ENCODE results near the gene GLRA2.
"Not testable (repeated sequence)": the region's sequence is repeated elsewhere in the genome, so short reads cannot be mapped to it uniquely, and the experiment has no call there.

The GLRA2 gene

GRCh38 chrX:14672611-14673172 lies 143.4 kb downstream of the GLRA2 start:
- DNase-seq = peak; percentile 1
- no peak overlapping the region for H2BK5ac ChIP-seq (ENCODE audit: low read length)
- no peak overlapping the region for H4K8ac ChIP-seq (ENCODE audit: low read depth, low read length)
- H3K4me3 ChIP-seq (ENCODE audit: low read length) = no peak overlapping the region
- no peaks in the 10 kb centered on the region for H3K79me2 ChIP-seq (ENCODE audit: control insufficient read depth, insufficient read depth, low read length)
- H3K4me1 ChIP-seq (ENCODE audit: control insufficient read depth, low read depth, low read length) = no peaks in the 10 kb centered on the region
- H3K9ac ChIP-seq (ENCODE audit: low read length) = no peak overlapping the region
- H3K18ac ChIP-seq (ENCODE audit: low read length) = no peak overlapping the region
- no peaks in the 10 kb centered on the region for H3K27me3 ChIP-seq (ENCODE audit: insufficient read depth, low read length, poor library complexity)
- no peak overlapping the region for H3K27ac ChIP-seq (ENCODE audit: low read depth, low read length)
- H3K4me2 ChIP-seq (ENCODE audit: low read length) = no peak overlapping the region
- H3K36me3 ChIP-seq (ENCODE audit: control insufficient read depth, insufficient read depth, low read length) = no peaks in the 10 kb centered on the region
- no peak overlapping the region for H3K56ac ChIP-seq (ENCODE audit: low read length)
- no peak overlapping the region for H2BK120ac ChIP-seq (ENCODE audit: low read depth, low read length)
- no peaks in the 10 kb centered on the region for H3K79me1 ChIP-seq (ENCODE audit: low read length)
- H3K4ac ChIP-seq (ENCODE audit: low read depth, low read length) = no peak overlapping the region
- no peak overlapping the region for H2BK15ac ChIP-seq (replicated peaks; ENCODE audit: low read depth)
- H3K23ac ChIP-seq (ENCODE audit: low read length) = no peak overlapping the region
- no CpG with 5 or more reads among the region's 5 CpGs for WGBS (ENCODE audit: extremely low coverage, insufficient coverage, low lambda C conversion rate)
- no peak overlapping the region for H2AK5ac ChIP-seq (ENCODE audit: low read length)
- no peak overlapping the region for H4K5ac ChIP-seq (ENCODE audit: low read length)

DNA sequence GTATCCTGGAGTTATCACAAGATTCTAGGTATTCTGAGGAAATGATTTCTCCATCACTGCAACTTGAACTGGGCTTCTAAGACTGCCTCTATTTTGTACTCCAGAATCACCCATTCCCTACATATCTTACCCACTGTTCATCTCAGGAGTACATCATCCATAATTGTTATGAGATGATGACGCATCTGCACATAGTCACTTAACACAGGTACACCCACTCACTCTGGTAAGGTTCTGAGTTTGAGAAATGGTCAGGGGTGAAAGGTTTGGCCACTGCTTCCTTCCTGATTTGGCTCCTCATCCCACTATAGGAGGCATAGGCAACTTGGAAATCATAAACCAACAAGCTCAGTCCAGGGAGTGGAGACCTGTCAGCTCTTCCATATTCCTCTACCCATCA lies 143.9 kb downstream of the GLRA2 start:
- Histone ChIP-seq H3K56ac (ENCODE audit: low read length) (no peak overlapping the region), H4K8ac (ENCODE audit: low read depth, low read length) (no peak overlapping the region), H3K79me2 (ENCODE audit: control insufficient read depth, insufficient read depth, low read length) (no peaks in the 10 kb centered on the region), H3K9ac (ENCODE audit: low read length) (no peak overlapping the region), H3K4me2 (ENCODE audit: low read length) (no peak overlapping the region), H2BK5ac (ENCODE audit: low read length) (no peak overlapping the region), H2BK15ac (replicated peaks; ENCODE audit: low read depth) (no peak overlapping the region), H2AK5ac (ENCODE audit: low read length) (no peak overlapping the region), H3K23ac (ENCODE audit: low read length) (no peak overlapping the region), H3K4ac (ENCODE audit: low read depth, low read length) (no peak overlapping the region), H3K27ac (ENCODE audit: low read depth, low read length) (no peak overlapping the region), H3K36me3 (ENCODE audit: control insufficient read depth, insufficient read depth, low read length) (no peaks in the 10 kb centered on the region), H3K27me3 (ENCODE audit: insufficient read depth, low read length, poor library complexity) (no peaks in the 10 kb centered on the region), H4K5ac (ENCODE audit: low read length) (no peak overlapping the region), H3K4me3 (ENCODE audit: low read length) (no peak overlapping the region), H3K79me1 (ENCODE audit: low read length) (no peaks in the 10 kb centered on the region), H2BK120ac (ENCODE audit: low read depth, low read length) (no peak overlapping the region), H3K18ac (ENCODE audit: low read length) (no peak overlapping the region), H3K4me1 (ENCODE audit: control insufficient read depth, low read depth, low read length) (no peaks in the 10 kb centered on the region)
- no CpG with 5 or more reads among the region's 1 CpG for WGBS (ENCODE audit: extremely low coverage, insufficient coverage, low lambda C conversion rate)
- no peak for DNase-seq

DNA sequence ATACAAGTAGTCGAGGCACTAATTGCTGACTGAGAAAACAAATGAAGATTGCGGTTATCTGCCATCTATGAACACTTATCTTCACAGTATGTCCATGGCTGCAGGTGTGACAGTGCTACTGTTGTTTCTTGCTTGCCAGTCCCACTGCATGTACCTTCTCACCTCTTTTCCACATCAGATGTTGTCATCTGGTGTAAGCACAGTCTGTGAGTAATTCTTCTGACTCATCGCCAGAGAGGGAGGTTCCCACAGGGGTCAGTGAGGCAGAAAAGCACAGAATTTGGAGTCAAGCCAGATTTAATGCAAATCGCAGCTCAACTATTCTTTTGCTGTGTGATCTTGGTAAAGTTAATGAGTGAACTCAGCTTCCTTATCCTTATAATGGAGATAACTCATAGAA lies 144.4 kb downstream of the GLRA2 start:
- Histone ChIP-seq H2AK5ac (ENCODE audit: low read length) (no peak overlapping the region), H3K27ac (ENCODE audit: low read depth, low read length) (no peak overlapping the region), H4K5ac (ENCODE audit: low read length) (no peak overlapping the region), H3K36me3 (ENCODE audit: control insufficient read depth, insufficient read depth, low read length) (no peaks in the 10 kb centered on the region), H4K8ac (ENCODE audit: low read depth, low read length) (no peak overlapping the region), H3K27me3 (ENCODE audit: insufficient read depth, low read length, poor library complexity) (no peaks in the 10 kb centered on the region), H3K4me3 (ENCODE audit: low read length) (no peak overlapping the region), H3K4me1 (ENCODE audit: control insufficient read depth, low read depth, low read length) (no peaks in the 10 kb centered on the region), H3K23ac (ENCODE audit: low read length) (no peak overlapping the region), H3K4me2 (ENCODE audit: low read length) (no peak overlapping the region), H3K4ac (ENCODE audit: low read depth, low read length) (no peak overlapping the region), H2BK15ac (replicated peaks; ENCODE audit: low read depth) (no peak overlapping the region), H3K18ac (ENCODE audit: low read length) (no peak overlapping the region), H2BK120ac (ENCODE audit: low read depth, low read length) (no peak overlapping the region), H3K56ac (ENCODE audit: low read length) (no peak overlapping the region), H3K79me2 (ENCODE audit: control insufficient read depth, insufficient read depth, low read length) (no peaks in the 10 kb centered on the region), H3K79me1 (ENCODE audit: low read length) (no peaks in the 10 kb centered on the region), H3K9ac (ENCODE audit: low read length) (no peak overlapping the region), H2BK5ac (ENCODE audit: low read length) (no peak overlapping the region)
- WGBS (ENCODE audit: extremely low coverage, insufficient coverage, low lambda C conversion rate) = no CpG with 5 or more reads among the region's 4 CpGs
- DNase-seq = peak; percentile 60

- Histone ChIP-seq H2AK5ac (ENCODE audit: low read length) (no peak overlapping the region), H3K9ac (ENCODE audit: low read length) (no peak overlapping the region), H3K4me3 (ENCODE audit: low read length) (no peak overlapping the region), H2BK120ac (ENCODE audit: low read depth, low read length) (no peak overlapping the region), H3K27me3 (ENCODE audit: insufficient read depth, low read length, poor library complexity) (no peaks in the 10 kb centered on the region), H3K4ac (ENCODE audit: low read depth, low read length) (no peak overlapping the region), H3K4me2 (ENCODE audit: low read length) (no peak overlapping the region), H2BK5ac (ENCODE audit: low read length) (no peak overlapping the region), H3K18ac (ENCODE audit: low read length) (no peak overlapping the region), H3K23ac (ENCODE audit: low read length) (no peak overlapping the region), H3K4me1 (ENCODE audit: control insufficient read depth, low read depth, low read length) (no peaks in the 10 kb centered on the region), H3K56ac (ENCODE audit: low read length) (no peak overlapping the region), H3K79me1 (ENCODE audit: low read length) (no peaks in the 10 kb centered on the region), H2BK15ac (replicated peaks; ENCODE audit: low read depth) (no peak overlapping the region), H3K27ac (ENCODE audit: low read depth, low read length) (no peak overlapping the region), H3K36me3 (ENCODE audit: control insufficient read depth, insufficient read depth, low read length) (no peaks in the 10 kb centered on the region), H4K5ac (ENCODE audit: low read length) (no peak overlapping the region), H3K79me2 (ENCODE audit: control insufficient read depth, insufficient read depth, low read length) (no peaks in the 10 kb centered on the region), H4K8ac (ENCODE audit: low read depth, low read length) (no peak overlapping the region)
- no CpG with 5 or more reads among the region's 1 CpG for WGBS (ENCODE audit: extremely low coverage, insufficient coverage, low lambda C conversion rate)
- DNase-seq = no peak
Measured at GRCh38 chrX:14675500-14675899, 146.2 kb downstream of the GLRA2 start.

DNA sequence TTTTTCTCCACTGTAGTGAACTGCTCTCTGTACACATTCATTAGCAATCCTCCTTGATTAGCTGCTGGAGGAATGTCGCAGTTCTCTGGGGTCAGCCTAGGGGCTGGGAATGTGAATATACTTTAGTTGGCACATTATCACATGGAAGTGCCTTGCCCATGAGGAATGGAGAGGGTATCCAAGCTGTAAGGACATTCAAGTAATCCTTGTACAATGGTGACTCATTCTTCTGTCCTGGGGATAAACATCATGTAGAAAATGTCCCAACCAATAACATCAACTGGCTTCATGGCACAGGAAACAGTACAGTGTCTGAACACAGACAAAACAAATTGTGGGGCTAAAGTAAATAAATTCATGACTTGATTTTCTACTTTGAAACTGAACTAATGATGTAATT lies 147.1 kb downstream of the GLRA2 start:
- no peak overlapping the region for H3K4ac ChIP-seq (ENCODE audit: low read depth, low read length)
- H3K4me3 ChIP-seq (ENCODE audit: low read length) = no peak overlapping the region
- no peaks in the 10 kb centered on the region for H3K4me1 ChIP-seq (ENCODE audit: control insufficient read depth, low read depth, low read length)
- H2BK15ac ChIP-seq (replicated peaks; ENCODE audit: low read depth) = no peak overlapping the region
- H3K27me3 ChIP-seq (ENCODE audit: insufficient read depth, low read length, poor library complexity) = no peaks in the 10 kb centered on the region
- H2BK5ac ChIP-seq (ENCODE audit: low read length) = no peak overlapping the region
- H2BK120ac ChIP-seq (ENCODE audit: low read depth, low read length) = no peak overlapping the region
- no peak overlapping the region for H3K9ac ChIP-seq (ENCODE audit: low read length)
- no peak for DNase-seq
- no peak overlapping the region for H4K8ac ChIP-seq (ENCODE audit: low read depth, low read length)
- no peaks in the 10 kb centered on the region for H3K36me3 ChIP-seq (ENCODE audit: control insufficient read depth, insufficient read depth, low read length)
- H2AK5ac ChIP-seq (ENCODE audit: low read length) = no peak overlapping the region
- H3K79me1 ChIP-seq (ENCODE audit: low read length) = no peaks in the 10 kb centered on the region
- no peak overlapping the region for H3K27ac ChIP-seq (ENCODE audit: low read depth, low read length)
- H3K79me2 ChIP-seq (ENCODE audit: control insufficient read depth, insufficient read depth, low read length) = no peaks in the 10 kb centered on the region
- WGBS (ENCODE audit: extremely low coverage, insufficient coverage, low lambda C conversion rate) = no CpG with 5 or more reads among the region's 1 CpG
- no peak overlapping the region for H3K4me2 ChIP-seq (ENCODE audit: low read length)
- H3K56ac ChIP-seq (ENCODE audit: low read length) = no peak overlapping the region
- no peak overlapping the region for H3K23ac ChIP-seq (ENCODE audit: low read length)
- H3K18ac ChIP-seq (ENCODE audit: low read length) = no peak overlapping the region
- H4K5ac ChIP-seq (ENCODE audit: low read length) = no peak overlapping the region

GRCh38 chrX:14688331-14688730 lies 159.0 kb downstream of the GLRA2 start:
- H3K4me1 ChIP-seq (ENCODE audit: control insufficient read depth, low read depth, low read length); H4K5ac ChIP-seq (ENCODE audit: low read length); H3K9ac ChIP-seq (ENCODE audit: low read length); H3K79me2 ChIP-seq (ENCODE audit: control insufficient read depth, insufficient read depth, low read length); H3K4ac ChIP-seq (ENCODE audit: low read depth, low read length); H3K4me2 ChIP-seq (ENCODE audit: low read length); H2AK5ac ChIP-seq (ENCODE audit: low read length); H3K18ac ChIP-seq (ENCODE audit: low read length); H2BK15ac ChIP-seq (replicated peaks; ENCODE audit: low read depth); H3K27ac ChIP-seq (ENCODE audit: low read depth, low read length); H3K23ac ChIP-seq (ENCODE audit: low read length); H3K79me1 ChIP-seq (ENCODE audit: low read length); DNase-seq; H3K4me3 ChIP-seq (ENCODE audit: low read length); H2BK5ac ChIP-seq (ENCODE audit: low read length); H4K8ac ChIP-seq (ENCODE audit: low read depth, low read length); H3K36me3 ChIP-seq (ENCODE audit: control insufficient read depth, insufficient read depth, low read length); H3K56ac ChIP-seq (ENCODE audit: low read length); H3K27me3 ChIP-seq (ENCODE audit: insufficient read depth, low read length, poor library complexity); H2BK120ac ChIP-seq (ENCODE audit: low read depth, low read length): not testable (repeated sequence)
- no CpG with 5 or more reads among the region's 10 CpGs for WGBS (ENCODE audit: extremely low coverage, insufficient coverage, low lambda C conversion rate)

Data from mesendoderm (in vitro differentiated cells).